Neural progenitor cell (in vitro differentiated cells): ENCODE data around the gene C1GALT1. TPM values are rescaled to one million over a fixed set of nuclear protein-coding genes. Genes with fewer than 3 reads are reported as not detected.

ENCODE experiments used
- DNase-seq: peaks from one replicate; pipeline ENCODE4 v3.0.0-alpha.2; 2016; ENCODE audit warnings: low spot score
- H2AFZ ChIP-seq: fragments of 200-600 bp; sonication (generic); replicated peaks from 2 replicates; pipeline ENCODE4 v1.6.1; 2016; ENCODE audit warnings: antibody characterized with exemption
- H3F3A ChIP-seq: fragments of 200-600 bp; sonication (generic); 2 replicates; pipeline ENCODE4 v1.6.1; 2016; ENCODE audit warnings: antibody characterized with exemption, low read depth
- H3K27ac ChIP-seq: fragments of 200-600 bp; sonication (generic); 2 replicates; pipeline ENCODE4 v1.5.1; 2016; ENCODE audit warnings: mild to moderate bottlenecking
- H3K27me3 ChIP-seq: fragments of 200-600 bp; sonication (generic); 2 replicates; pipeline ENCODE4 v1.6.1; 2016; ENCODE audit warnings: mild to moderate bottlenecking, moderate library complexity
- H3K36me3 ChIP-seq: fragments of 200-600 bp; sonication (generic); 2 replicates; pipeline ENCODE4 v1.5.1; 2016
- H3K4me1 ChIP-seq: fragments of 200-600 bp; sonication (generic); 2 replicates; pipeline ENCODE4 v1.6.1; 2016; ENCODE audit warnings: mixed run types
- H3K4me2 ChIP-seq: fragments of 200-600 bp; sonication (generic); 2 replicates; pipeline ENCODE4 v1.6.1; 2016
- H3K4me3 ChIP-seq: fragments of 200-600 bp; sonication (generic); 2 replicates; pipeline ENCODE4 v1.5.1; 2016
- H3K79me2 ChIP-seq: fragments of 200-600 bp; sonication (generic); 2 replicates; pipeline ENCODE4 v1.6.1; 2016; ENCODE audit warnings: low read depth
- H3K9ac ChIP-seq: fragments of 200-600 bp; sonication (generic); 2 replicates; pipeline ENCODE4 v1.6.1; 2016
- H3K9me3 ChIP-seq: fragments of 200-600 bp; sonication (generic); 2 replicates; pipeline ENCODE4 v1.5.1; 2016; ENCODE audit warnings: low read depth
- H4K20me1 ChIP-seq: fragments of 200-600 bp; sonication (generic); 2 replicates; pipeline ENCODE4 v1.6.1; 2016; ENCODE audit warnings: low read depth
- H3K27ac Mint-ChIP-seq: 3 replicates; pipeline ENCODE4 v1.8.0; 2021; ENCODE audit warnings: mixed read lengths
- H3K27me3 Mint-ChIP-seq: 2 replicates; pipeline ENCODE4 v1.8.0; 2022; ENCODE audit warnings: low read depth, mild to moderate bottlenecking, inconsistent platforms, moderate library complexity, mixed read lengths; ENCODE audit not compliant: insufficient read depth
- H3K36me3 Mint-ChIP-seq: 3 replicates; pipeline ENCODE4 v1.8.0; 2021; ENCODE audit warnings: mixed read lengths
- H3K4me1 Mint-ChIP-seq: 3 replicates; pipeline ENCODE4 v1.8.0; 2021; ENCODE audit warnings: mixed read lengths
- H3K4me3 Mint-ChIP-seq: 3 replicates; pipeline ENCODE4 v1.8.0; 2021; ENCODE audit warnings: mild to moderate bottlenecking, moderate library complexity, mixed read lengths
- H3K9me3 Mint-ChIP-seq: 3 replicates; pipeline ENCODE4 v1.8.0; 2020; ENCODE audit warnings: mixed read lengths
- CTCF ChIP-seq: fragments of 200-600 bp; sonication (generic); IDR thresholded peaks from 2 replicates; pipeline ENCODE4 v1.5.1; 2017; ENCODE audit warnings: antibody characterized with exemption, mild to moderate bottlenecking
- EZH2 ChIP-seq: fragments of 200-600 bp; sonication (generic); IDR thresholded peaks from 2 replicates; pipeline ENCODE4 v1.6.1; 2017; ENCODE audit warnings: antibody characterized with exemption, mild to moderate bottlenecking, moderate library complexity
- EZH2phosphoT487 ChIP-seq: fragments of 200-600 bp; sonication (generic); IDR thresholded peaks from 2 replicates; pipeline ENCODE4 v1.6.1; 2017; ENCODE audit warnings: antibody characterized with exemption
- total RNA-seq: library from RNA; depleted of rRNA; stranded (reverse); fragments of >200 nt; gene quantifications from 2 replicates; pipeline ENCODE4 v1.2.3, GENCODE V29; 2015; ENCODE audit warnings: low replicate concordance

C1GALT1 gene
- total RNA-seq, 1 donor from 2014 or later, result 59.2 TPM

GRCh38 chr7:7231865-7232264 is 49.5 kb downstream of the C1GALT1 start:
- Mint-ChIP-seq H3K27me3 (no peaks in the 10 kb centered on the region), H3K36me3 (peaks cover 7% of the 10 kb centered on the region), H3K4me3 (no peak overlapping the region), H3K4me1 (no peaks in the 10 kb centered on the region), H3K27ac (no peak overlapping the region), H3K9me3 (peaks cover 7% of the 10 kb centered on the region)
- Histone ChIP-seq H3K27ac (no peak overlapping the region), H3K79me2 (peaks cover 43% of the 10 kb centered on the region), H2AFZ (no peak overlapping the region), H4K20me1 (no peaks in the 10 kb centered on the region), H3K4me3 (no peak overlapping the region), H3K4me1 (peaks cover 2% of the 10 kb centered on the region), H3K36me3 (peaks cover 13% of the 10 kb centered on the region), H3F3A (peaks cover 3% of the 10 kb centered on the region), H3K4me2 (no peak overlapping the region), H3K9me3 (peaks cover 9% of the 10 kb centered on the region), H3K27me3 (no peaks in the 10 kb centered on the region), H3K9ac (no peak overlapping the region)
- no peak for TF ChIP-seq CTCF
- no peak for DNase-seq

- TF ChIP-seq EZH2, result no peak
- no peak for TF ChIP-seq EZH2phosphoT487
- TF ChIP-seq CTCF, result no peak
- Histone ChIP-seq H3K4me2 (no peak overlapping the region), H3K36me3 (peaks cover 13% of the 10 kb centered on the region), H3K79me2 (peaks cover 26% of the 10 kb centered on the region), H3F3A (no peaks in the 10 kb centered on the region), H2AFZ (no peak overlapping the region), H4K20me1 (no peaks in the 10 kb centered on the region), H3K27me3 (no peaks in the 10 kb centered on the region), H3K27ac (no peak overlapping the region), H3K4me3 (no peak overlapping the region), H3K4me1 (peaks cover 19% of the 10 kb centered on the region), H3K9me3 (peaks cover 9% of the 10 kb centered on the region), H3K9ac (no peak overlapping the region)
- Mint-ChIP-seq H3K27me3 (no peaks in the 10 kb centered on the region), H3K4me3 (no peak overlapping the region), H3K36me3 (peaks cover 11% of the 10 kb centered on the region), H3K9me3 (peaks cover 7% of the 10 kb centered on the region), H3K27ac (no peak overlapping the region), H3K4me1 (peaks cover 6% of the 10 kb centered on the region)
- no peak for DNase-seq
Measured at GRCh38 chr7:7235347-7235746, 53.0 kb downstream of the C1GALT1 start.

GRCh38 chr7:7236041-7236440 is 53.7 kb downstream of the C1GALT1 start:
- Histone ChIP-seq H3F3A (no peaks in the 10 kb centered on the region), H3K9ac (no peak overlapping the region), H3K79me2 (peaks cover 19% of the 10 kb centered on the region), H2AFZ (no peak overlapping the region), H3K27ac (no peak overlapping the region), H3K9me3 (peaks cover 5% of the 10 kb centered on the region), H3K4me3 (no peak overlapping the region), H3K36me3 (peaks cover 6% of the 10 kb centered on the region), H3K4me2 (no peak overlapping the region), H4K20me1 (no peaks in the 10 kb centered on the region), H3K4me1 (peaks cover 19% of the 10 kb centered on the region), H3K27me3 (no peaks in the 10 kb centered on the region)
- H3K27me3 Mint-ChIP-seq, result no peaks in the 10 kb centered on the region
- TF ChIP-seq EZH2phosphoT487 (no peak), EZH2 (no peak), CTCF (no peak)
- peaks cover 6% of the 10 kb centered on the region for H3K4me1 Mint-ChIP-seq
- peaks cover 5% of the 10 kb centered on the region for H3K9me3 Mint-ChIP-seq
- no peak overlapping the region for H3K4me3 Mint-ChIP-seq
- no peak overlapping the region for H3K27ac Mint-ChIP-seq
- no peak for DNase-seq
- peaks cover 12% of the 10 kb centered on the region for H3K36me3 Mint-ChIP-seq
